SU-DHL-6 (cell line): ENCODE measurements around the gene SEPTIN12.

Source experiments
- H2AFZ ChIP-seq: fragments of 200-600 bp; sonication (generic); 2 replicates; pipeline ENCODE4 v1.6.1; 2014; ENCODE audit warnings: low read depth, mild to moderate bottlenecking, moderate library complexity, mixed read lengths, antibody characterized with exemption, low read length; ENCODE audit not compliant: severe bottlenecking
- H3F3A ChIP-seq: fragments of 200-600 bp; shearing (Covaris generic); 2 replicates; pipeline ENCODE4 v1.6.0; 2016; ENCODE audit warnings: antibody characterized with exemption, mild to moderate bottlenecking; ENCODE audit not compliant: insufficient read depth
- H3K27ac ChIP-seq: fragments of 200-600 bp; sonication (generic); 2 replicates; pipeline ENCODE4 v1.5.1; 2016; ENCODE audit warnings: low read depth, mild to moderate bottlenecking, low read length, moderate library complexity, mixed read lengths
- H3K27me3 ChIP-seq: fragments of 200-600 bp; sonication (generic), shearing (Covaris generic); 2 replicates; pipeline ENCODE4 v1.6.0; 2014; ENCODE audit warnings: mild to moderate bottlenecking, low read length
- H3K36me3 ChIP-seq: fragments of 200-600 bp; sonication (generic); 2 replicates; pipeline ENCODE4 v1.6.1; 2014; ENCODE audit warnings: mild to moderate bottlenecking, low read length, mixed read lengths
- H3K4me2 ChIP-seq: fragments of 300-600, 200-600 bp; shearing (Covaris generic), sonication (generic); 2 replicates; pipeline ENCODE4 v1.6.0; 2014; ENCODE audit warnings: low read length, low read depth, mild to moderate bottlenecking; ENCODE audit not compliant: poor library complexity, severe bottlenecking
- H3K4me3 ChIP-seq: fragments of 200-600 bp; sonication (generic); 2 replicates; pipeline ENCODE4 v1.5.1; 2014; ENCODE audit warnings: antibody characterized with exemption, low read length, mild to moderate bottlenecking, mixed read lengths; ENCODE audit not compliant: insufficient read depth, poor library complexity, severe bottlenecking
- H3K79me2 ChIP-seq: fragments of 200-600 bp; sonication (generic); 2 replicates; pipeline ENCODE4 v1.6.1; 2014; ENCODE audit warnings: mild to moderate bottlenecking, low read length, moderate library complexity; ENCODE audit not compliant: insufficient read depth
- H3K9ac ChIP-seq: fragments of 200-600 bp; sonication (generic); 2 replicates; pipeline ENCODE4 v1.7.0; 2014; ENCODE audit warnings: mild to moderate bottlenecking, low read length
- H3K9me2 ChIP-seq: fragments of 200-600 bp; sonication (generic); replicated peaks from 2 replicates; pipeline ENCODE4 v1.6.1; 2014; ENCODE audit warnings: low read length; ENCODE audit not compliant: insufficient read depth
- H3K9me3 ChIP-seq: fragments of 200-600 bp; sonication (generic); 2 replicates; pipeline ENCODE4 v1.6.1; 2014; ENCODE audit warnings: low read length, mixed read lengths; ENCODE audit not compliant: insufficient read depth
- H4K20me1 ChIP-seq: fragments of 200-600 bp; sonication (generic); 2 replicates; pipeline ENCODE4 v1.6.1; 2014; ENCODE audit warnings: low read depth, mild to moderate bottlenecking, antibody characterized with exemption, low read length, moderate library complexity, mixed read lengths
- CTCF ChIP-seq: fragments of 200-600 bp; sonication (generic); IDR thresholded peaks from one replicate; pipeline ENCODE4 v1.5.1; 2017; ENCODE audit warnings: antibody characterized with exemption, mild to moderate bottlenecking, low read length, moderate library complexity; ENCODE audit not compliant: insufficient read depth, poor library complexity, severe bottlenecking
- EZH2phosphoT487 ChIP-seq: fragments of 200-600 bp; sonication (generic), shearing (Covaris generic); conservative IDR thresholded peaks from 2 replicates; pipeline ENCODE4 v1.6.1; 2018; ENCODE audit warnings: mild to moderate bottlenecking, antibody characterized with exemption, low read length, moderate library complexity, mixed read lengths

SEPTIN12 gene

GRCh38 chr16:4776141-4776705, 11.9 kb downstream of the SEPTIN12 start:
- Histone ChIP-seq H3K36me3 (no peaks in the 10 kb centered on the region), H2AFZ (no peak overlapping the region), H3K9me3 (no peaks in the 10 kb centered on the region), H3K4me2 (no peak overlapping the region), H3F3A (no peaks in the 10 kb centered on the region), H3K27me3 (no peaks in the 10 kb centered on the region), H3K79me2 (no peaks in the 10 kb centered on the region), H3K9ac (no peak overlapping the region), H3K4me3 (no peak overlapping the region), H3K9me2 (no peaks in the 10 kb centered on the region), H4K20me1 (no peaks in the 10 kb centered on the region), H3K27ac (no peak overlapping the region)
- no peak for TF ChIP-seq CTCF
- TF ChIP-seq EZH2phosphoT487, result no peak

- H4K20me1 ChIP-seq, result no peaks in the 10 kb centered on the region
- H3K4me3 ChIP-seq, result no peak overlapping the region
- no peaks in the 10 kb centered on the region for H3K27me3 ChIP-seq
- H3K27ac ChIP-seq, result no peak overlapping the region
- no peaks in the 10 kb centered on the region for H3K9me2 ChIP-seq
- H3K9ac ChIP-seq, result no peak overlapping the region
- TF ChIP-seq EZH2phosphoT487 (no peak), CTCF (no peak)
- H3K79me2 ChIP-seq, result no peaks in the 10 kb centered on the region
- no peak overlapping the region for H3K4me2 ChIP-seq
- no peaks in the 10 kb centered on the region for H3K9me3 ChIP-seq
- H3F3A ChIP-seq, result peaks cover under 1% of the 10 kb centered on the region; the same call in 1 of the 2 replicates
- H3K36me3 ChIP-seq, result no peaks in the 10 kb centered on the region
- H2AFZ ChIP-seq, result no peak overlapping the region
These were observed 13.1 kb downstream of the SEPTIN12 start for GRCh38 chr16:4775005-4775404.

GRCh38 chr16:4772351-4772750, 15.8 kb downstream of the SEPTIN12 start:
- Histone ChIP-seq H3K27me3 (no peaks in the 10 kb centered on the region), H2AFZ (no peak overlapping the region), H3K4me3 (no peak overlapping the region), H3K27ac (no peak overlapping the region), H3K9me2 (no peaks in the 10 kb centered on the region), H3K36me3 (no peaks in the 10 kb centered on the region), H4K20me1 (no peaks in the 10 kb centered on the region), H3K79me2 (no peaks in the 10 kb centered on the region), H3K9me3 (no peaks in the 10 kb centered on the region), H3K4me2 (no peak overlapping the region), H3K9ac (no peak overlapping the region), H3F3A (peaks cover 24% of the 10 kb centered on the region)
- TF ChIP-seq EZH2phosphoT487, result no peak
- no peak for TF ChIP-seq CTCF

GRCh38 chr16:4771646-4772045, 16.5 kb downstream of the SEPTIN12 start:
- TF ChIP-seq CTCF (no peak), EZH2phosphoT487 (no peak)
- H3K4me2 ChIP-seq, result no peak overlapping the region
- H3K36me3 ChIP-seq, result no peaks in the 10 kb centered on the region
- no peak overlapping the region for H3K4me3 ChIP-seq
- H2AFZ ChIP-seq, result no peak overlapping the region
- no peaks in the 10 kb centered on the region for H3K27me3 ChIP-seq
- no peaks in the 10 kb centered on the region for H3K9me3 ChIP-seq
- H3F3A ChIP-seq, result peaks cover 24% of the 10 kb centered on the region
- H3K79me2 ChIP-seq, result no peaks in the 10 kb centered on the region
- H3K9ac ChIP-seq, result no peak overlapping the region
- no peaks in the 10 kb centered on the region for H4K20me1 ChIP-seq
- no peak overlapping the region for H3K27ac ChIP-seq
- no peaks in the 10 kb centered on the region for H3K9me2 ChIP-seq
